COLO829 (cell line): ENCODE results near the gene EYA3.

Experiments used
- DNase-seq: peaks from one replicate; pipeline ENCODE4 v3.0.0; 2012; ENCODE audit warnings: low spot score

Gene EYA3

GRCh38 chr1:27967884-27968466, 120.4 kb downstream of the EYA3 start:
- no peak for DNase-seq

GRCh38 chr1:27967106-27967883, 121.1 kb downstream of the EYA3 start:
- no peak for DNase-seq

GRCh38 chr1:27966402-27967105, 121.9 kb downstream of the EYA3 start:
- DNase-seq: no peak

DNA sequence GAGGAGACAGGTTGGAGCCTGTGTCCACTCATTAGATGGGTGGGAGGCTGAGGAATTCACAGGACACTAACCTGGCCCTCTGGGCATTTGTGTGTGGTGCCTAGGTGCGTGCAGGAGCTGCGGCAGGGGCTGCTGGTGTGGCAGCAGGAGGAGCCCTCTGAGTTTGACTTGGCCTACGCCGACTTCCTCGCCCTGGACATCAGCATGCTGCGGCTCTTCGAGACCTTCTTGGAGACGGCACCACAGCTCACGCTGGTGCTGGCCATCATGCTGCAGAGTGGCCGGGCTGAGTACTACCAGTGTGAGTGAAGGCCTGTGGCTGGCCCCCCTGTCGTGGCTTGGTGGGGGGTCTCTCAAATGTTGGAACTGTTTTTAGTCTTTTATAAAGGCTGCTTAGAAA, 125.0 kb downstream of the EYA3 start:
- DNase-seq: no peak

DNA sequence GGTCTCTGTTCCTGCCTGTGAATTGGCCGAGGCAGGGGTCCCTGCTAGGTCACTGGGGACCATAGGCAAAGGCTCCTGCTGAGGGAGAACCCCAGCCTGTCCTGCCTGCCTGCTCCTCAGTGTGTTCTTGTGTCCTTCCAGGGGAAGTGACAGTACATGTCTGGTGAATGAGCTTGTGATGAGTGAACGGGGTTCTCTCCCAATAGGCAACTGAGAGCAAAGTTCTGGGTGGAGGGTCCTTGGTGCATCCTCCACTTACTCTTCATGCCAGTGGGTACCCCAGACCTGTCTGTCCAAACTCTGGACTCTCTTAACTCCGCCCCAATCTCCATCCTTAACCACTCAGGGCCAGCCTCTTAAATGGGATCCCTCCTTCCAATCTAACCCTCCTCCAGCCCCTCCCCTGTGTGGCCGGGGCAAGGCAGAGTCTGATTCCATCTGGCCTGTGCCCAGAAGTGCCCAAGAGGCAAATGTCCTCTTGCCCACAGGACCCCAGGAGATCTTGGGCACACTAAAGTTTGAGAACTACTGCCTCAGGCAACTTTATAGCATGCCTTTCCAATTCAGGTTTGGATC, 126.7 kb downstream of the EYA3 start:
- DNase-seq: no peak

- no peak for DNase-seq
Measured at GRCh38 chr1:27960762-27961645, 127.4 kb downstream of the EYA3 start.

GRCh38 chr1:27959792-27960603, 128.4 kb downstream of the EYA3 start, which contains the start of gene XKR8:
Gene XKR8 (plus strand): TSS chr1:27959973. CDS start chr1:27960070, 97 bp downstream.
- peak; percentile 23 for DNase-seq

- no peak for DNase-seq
Measured at GRCh38 chr1:27958513-27958912, 129.9 kb downstream of the EYA3 start.

DNA sequence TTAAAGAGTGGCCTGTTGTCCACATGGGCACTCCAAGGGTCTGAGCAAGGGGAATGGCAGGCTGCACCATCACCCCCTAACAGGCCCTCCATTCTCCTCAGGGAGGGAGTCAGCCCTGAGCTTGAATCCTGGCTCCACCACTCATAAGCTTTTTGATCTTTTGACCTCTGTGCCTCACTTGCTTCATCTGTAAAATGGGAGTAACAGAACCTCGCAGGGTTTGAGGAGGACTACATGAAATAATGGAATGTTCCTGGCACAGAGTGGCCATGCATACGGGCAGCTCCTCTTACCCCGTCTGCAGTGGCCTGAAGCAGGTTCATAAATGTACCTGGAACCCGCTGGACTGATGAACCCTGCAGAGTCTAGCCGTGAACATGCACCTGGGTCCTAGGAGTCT, 130.8 kb downstream of the EYA3 start:
- DNase-seq: no peak

DNA sequence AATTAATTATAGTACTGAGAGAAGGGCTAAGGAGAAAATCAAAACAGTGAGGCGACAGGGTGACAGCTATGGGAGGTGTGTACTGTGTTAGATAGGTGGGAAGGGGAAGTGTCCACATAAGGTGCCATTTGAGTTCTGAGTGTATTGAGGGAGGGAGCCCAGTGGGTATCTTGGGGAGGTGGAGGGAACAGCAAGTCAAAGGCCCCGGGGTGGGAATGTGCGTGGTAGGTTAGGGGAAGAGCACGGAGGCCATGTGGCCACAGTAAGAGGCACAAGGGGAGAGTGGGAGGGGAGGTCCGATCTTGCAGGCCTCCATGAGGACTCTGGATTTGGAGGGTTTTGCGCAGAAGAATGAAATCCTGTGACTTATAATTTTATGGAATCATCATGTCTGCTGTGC, 131.6 kb downstream of the EYA3 start:
- no peak for DNase-seq

DNA sequence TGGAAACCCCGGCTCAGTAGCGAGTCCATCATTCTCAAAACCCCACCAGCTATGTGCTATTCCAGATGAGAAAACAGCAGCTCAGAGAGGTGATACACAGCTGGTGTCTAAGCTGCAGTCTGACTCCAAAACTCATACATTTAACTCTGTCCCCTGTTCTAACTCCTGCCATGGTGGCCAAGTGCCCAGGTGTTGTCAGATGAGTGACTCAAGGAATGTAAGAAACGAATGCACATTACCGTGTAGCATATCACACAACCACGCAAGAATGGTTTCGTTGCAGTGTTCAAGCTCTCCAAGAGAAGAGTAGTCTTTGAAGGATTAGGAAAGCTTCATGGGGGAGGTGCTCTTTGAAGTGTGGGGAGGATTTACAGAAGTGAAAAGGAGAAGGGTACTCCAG, 133.3 kb downstream of the EYA3 start:
- no peak for DNase-seq

DNA sequence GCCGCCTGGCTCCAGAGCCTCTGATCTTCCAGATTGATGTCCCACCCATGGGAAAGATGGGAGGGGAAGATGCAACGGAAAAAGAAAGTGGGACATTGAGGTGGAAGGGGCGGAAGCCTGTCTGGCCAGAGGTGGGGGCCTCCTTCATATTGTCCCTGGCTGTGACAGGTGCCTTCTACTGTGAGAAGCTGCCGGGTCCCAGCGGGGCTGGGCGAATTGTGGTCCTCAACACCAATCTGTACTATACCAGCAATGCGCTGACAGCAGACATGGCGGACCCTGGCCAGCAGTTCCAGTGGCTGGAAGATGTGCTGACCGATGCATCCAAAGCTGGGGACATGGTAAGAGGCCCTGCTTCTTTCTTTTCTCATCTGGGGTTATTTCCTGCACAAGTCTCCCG, 134.2 kb downstream of the EYA3 start:
- no peak for DNase-seq

DNA sequence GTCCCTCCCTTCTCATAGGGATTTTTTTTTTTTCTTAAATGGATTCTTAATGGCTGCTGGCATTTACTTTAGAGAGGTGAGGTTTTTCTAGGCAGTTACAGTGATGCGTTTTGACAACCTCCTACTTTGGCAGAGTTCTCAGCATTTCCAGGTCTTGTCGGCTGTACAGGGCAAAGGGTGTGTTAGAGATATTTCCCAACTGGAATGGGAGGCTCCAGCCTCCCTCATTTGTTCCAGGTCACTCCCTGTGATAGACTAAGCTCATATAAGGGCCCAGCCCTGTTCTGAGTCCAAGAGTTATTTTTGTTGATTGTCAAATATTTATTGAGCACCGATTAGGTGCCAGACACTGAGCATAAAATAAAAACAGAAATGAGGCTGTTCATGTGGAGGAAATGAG, 136.3 kb downstream of the EYA3 start:
- no peak for DNase-seq

DNA sequence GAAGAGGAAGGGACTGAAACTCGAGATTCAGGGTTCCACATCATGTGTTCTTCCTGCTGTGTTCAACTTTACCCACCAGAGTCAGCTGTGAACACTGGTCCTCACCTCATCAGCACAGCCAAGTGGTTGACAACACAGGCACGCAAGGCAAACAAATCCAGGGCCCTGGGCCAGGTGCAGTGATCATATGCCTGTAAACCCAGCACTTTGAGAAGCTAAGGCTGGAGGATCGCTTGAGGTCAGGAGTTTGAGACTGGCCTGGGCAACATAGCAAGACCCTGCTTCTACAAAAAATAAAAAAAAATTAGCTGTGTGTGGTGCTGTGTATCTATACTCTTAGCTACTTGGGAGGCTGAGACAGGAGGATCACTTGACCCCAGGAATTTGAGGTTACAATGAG, 137.0 kb downstream of the EYA3 start:
- no peak for DNase-seq

DNA sequence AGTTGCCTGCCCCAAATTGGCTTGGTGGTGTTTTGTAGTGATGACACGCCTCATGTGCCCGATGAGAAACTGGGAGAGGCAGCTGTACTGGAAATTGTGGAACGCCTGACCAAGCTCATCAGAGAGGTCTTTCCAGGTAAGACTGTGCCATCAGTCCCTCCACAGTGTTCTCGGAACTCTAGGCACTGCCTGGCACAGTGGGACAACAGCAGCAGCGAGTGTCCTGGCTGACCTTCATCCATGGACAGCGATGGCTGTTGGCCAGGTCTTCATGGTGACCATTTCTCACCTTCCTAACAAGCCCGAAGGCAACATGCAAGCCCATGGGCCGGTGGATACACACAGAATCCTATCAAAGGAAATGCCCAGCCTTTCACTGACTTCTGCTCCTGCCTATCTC, 139.4 kb downstream of the EYA3 start:
- DNase-seq: no peak

DNA sequence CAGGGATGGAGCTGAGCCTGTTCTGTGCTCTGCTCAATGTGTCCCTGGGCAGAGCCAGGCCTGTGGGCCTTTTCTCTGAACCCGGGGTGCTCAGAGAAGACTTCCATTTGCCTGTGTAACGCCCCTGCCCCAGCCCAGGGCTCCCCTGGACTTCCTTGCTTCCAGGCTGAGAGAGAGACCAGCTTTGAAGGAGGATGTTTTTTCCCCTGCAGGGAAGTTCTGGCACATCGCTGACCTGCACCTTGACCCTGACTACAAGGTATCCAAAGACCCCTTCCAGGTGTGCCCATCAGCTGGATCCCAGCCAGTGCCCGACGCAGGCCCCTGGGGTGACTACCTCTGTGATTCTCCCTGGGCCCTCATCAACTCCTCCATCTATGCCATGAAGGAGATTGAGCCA, 143.4 kb downstream of the EYA3 start:
- no peak for DNase-seq

GRCh38 chr1:27941671-27942540, 146.5 kb downstream of the EYA3 start:
- no peak for DNase-seq

- no peak for DNase-seq
Measured at GRCh38 chr1:27940870-27941560, 147.4 kb downstream of the EYA3 start.

- DNase-seq: no peak
Measured at GRCh38 chr1:27940297-27940696, 148.1 kb downstream of the EYA3 start.
